CD4-positive, alpha-beta T cell treated with Interleukin-1 beta for 1 hour (primary cell): Measurements from ENCODE around the gene RASIP1.

Experiments
- DNase-seq, 2 donors: peaks; one replicate each; pipeline ENCODE4 v3.0.0-alpha.2; 2020 to 2022

The RASIP1 gene

DNA sequence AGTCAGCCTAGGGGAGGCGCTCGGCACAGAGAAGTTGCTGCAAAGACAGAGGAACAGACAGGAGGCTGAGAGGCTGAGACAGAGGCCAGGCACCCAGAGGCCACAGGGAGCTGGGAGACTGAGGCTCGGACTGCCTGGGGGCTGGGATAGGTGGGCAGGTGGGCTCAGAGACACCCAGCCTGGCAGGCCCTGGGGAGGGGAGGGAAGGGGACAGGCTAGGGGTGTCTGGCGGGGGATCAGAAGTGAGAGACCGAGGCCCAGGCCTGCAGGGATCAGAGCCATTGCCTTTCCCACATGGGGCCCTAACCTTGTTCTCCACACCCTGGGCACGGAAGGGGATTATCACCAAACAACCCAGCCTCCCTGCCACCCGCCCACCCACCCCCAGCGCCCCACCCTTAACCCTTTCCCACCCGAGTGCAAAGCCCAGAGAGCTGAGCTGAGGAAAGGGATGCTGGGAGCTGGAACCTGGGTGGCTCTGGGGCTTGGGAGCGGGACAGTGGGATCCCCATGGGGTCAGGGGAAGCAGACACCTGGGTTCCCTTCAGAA, 68.9 kb downstream of the RASIP1 start:
- no peak for DNase-seq

DNA sequence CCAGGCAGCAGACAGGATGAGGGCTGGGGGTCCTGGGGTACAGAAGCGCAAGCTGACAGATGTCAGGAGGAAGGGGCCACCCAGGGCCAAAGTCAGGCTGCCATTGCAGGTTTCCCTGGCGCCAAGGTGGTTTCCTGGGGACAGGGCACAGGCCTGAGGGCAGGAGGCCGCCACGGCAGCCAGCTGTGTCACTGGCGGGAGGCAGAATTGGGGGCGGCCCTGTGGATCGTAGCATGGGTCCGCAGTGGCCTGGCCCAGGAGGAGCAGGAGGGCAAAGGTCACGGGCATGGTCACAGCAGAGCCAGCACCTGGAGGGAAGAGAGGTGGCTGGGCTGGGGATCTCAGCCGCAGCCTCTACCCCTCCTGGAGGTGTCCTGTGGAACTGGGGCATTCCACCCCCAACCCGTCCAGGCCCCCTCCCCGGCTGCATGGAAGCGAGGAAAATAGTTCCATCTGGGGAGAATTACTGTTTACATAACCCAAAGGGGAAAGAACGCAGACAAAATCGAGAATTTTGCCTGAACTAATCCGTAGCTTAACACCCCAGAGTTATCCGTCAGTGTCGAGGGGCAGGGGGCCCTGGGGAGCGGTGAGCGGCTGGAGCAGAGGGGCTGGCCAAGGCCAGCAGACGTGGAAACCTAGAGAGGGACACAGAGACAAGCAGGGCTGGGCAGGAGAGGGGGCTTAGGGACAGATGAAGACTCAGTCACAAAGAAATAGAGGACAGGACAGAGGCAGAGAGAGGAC, 69.5 kb downstream of the RASIP1 start:
- DNase-seq: no peak
